GM12865 (cell line): ENCODE data around the gene EHBP1L1.
"Not testable (repeated sequence)": the region's sequence is repeated elsewhere in the genome, so short reads cannot be mapped to it uniquely, and the experiment has no call there.

Experiments
- DNase-seq: peaks from one replicate; pipeline ENCODE4 v3.0.0; 2010; ENCODE audit warnings: low read depth
- H3K4me3 ChIP-seq: 2 replicates; pipeline ENCODE4 v1.5.1; 2011; ENCODE audit warnings: mild to moderate bottlenecking, low read depth, low read length, control low read depth
- TF ChIP-seq, protein P1 (sequence below): IDR thresholded peaks from 2 replicates; pipeline ENCODE4 v1.5.1; 2011; ENCODE audit warnings: low read length, control low read depth, low read depth, inconsistent platforms; ENCODE audit not compliant: insufficient read depth; ENCODE audit errors: missing control alignments

The EHBP1L1 gene

DNA sequence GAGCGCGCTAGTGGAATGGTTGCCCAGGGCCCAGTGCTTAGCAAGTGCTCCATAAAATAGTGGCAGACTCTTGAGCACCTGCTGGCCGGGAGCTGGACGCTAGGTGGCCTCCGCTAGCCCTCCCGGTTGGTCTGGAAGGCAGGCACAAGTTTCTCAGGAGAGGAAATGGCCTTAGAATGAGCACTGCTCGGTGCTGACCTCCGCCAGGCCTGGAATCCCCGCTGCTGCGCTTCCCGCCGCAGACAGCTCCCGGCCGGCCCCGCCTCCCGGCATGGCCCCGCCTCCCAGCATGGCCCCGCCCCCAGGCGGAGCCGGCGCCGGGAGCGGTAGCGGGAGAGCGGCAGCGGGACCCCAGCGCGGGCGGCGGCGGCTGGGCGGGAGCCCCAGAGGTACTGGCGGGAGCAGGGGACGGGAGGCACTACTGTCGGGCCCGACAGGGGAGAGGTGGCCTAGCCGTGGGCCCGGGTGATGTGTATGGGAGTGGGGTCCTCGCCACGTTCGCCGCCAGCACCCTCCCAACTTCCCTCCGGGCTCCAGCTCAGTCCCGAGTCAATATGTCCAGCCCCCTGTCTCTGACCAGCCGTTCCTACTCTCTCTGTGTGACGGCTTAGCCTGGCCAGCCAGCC, 62.1 kb downstream of the EHBP1L1 start, which contains the start of gene SIPA1:
Gene SIPA1 (plus strand): TSS at position 308 of the 626 bp plus-strand sequence. CDS start 2,821 bp downstream, outside the sequence.
- H3K4me3 ChIP-seq, result peak within 1 kb of the TSS; percentile 91
- TF ChIP-seq, protein P1, sequence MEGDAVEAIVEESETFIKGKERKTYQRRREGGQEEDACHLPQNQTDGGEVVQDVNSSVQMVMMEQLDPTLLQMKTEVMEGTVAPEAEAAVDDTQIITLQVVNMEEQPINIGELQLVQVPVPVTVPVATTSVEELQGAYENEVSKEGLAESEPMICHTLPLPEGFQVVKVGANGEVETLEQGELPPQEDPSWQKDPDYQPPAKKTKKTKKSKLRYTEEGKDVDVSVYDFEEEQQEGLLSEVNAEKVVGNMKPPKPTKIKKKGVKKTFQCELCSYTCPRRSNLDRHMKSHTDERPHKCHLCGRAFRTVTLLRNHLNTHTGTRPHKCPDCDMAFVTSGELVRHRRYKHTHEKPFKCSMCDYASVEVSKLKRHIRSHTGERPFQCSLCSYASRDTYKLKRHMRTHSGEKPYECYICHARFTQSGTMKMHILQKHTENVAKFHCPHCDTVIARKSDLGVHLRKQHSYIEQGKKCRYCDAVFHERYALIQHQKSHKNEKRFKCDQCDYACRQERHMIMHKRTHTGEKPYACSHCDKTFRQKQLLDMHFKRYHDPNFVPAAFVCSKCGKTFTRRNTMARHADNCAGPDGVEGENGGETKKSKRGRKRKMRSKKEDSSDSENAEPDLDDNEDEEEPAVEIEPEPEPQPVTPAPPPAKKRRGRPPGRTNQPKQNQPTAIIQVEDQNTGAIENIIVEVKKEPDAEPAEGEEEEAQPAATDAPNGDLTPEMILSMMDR, result peak; percentile 13
- DNase-seq, result peak; percentile 82

GRCh38 chr11:65639228-65639597, 63.4 kb downstream of the EHBP1L1 start:
- peak overlapping the region; percentile 91 for H3K4me3 ChIP-seq
- not testable (repeated sequence) for DNase-seq

DNA sequence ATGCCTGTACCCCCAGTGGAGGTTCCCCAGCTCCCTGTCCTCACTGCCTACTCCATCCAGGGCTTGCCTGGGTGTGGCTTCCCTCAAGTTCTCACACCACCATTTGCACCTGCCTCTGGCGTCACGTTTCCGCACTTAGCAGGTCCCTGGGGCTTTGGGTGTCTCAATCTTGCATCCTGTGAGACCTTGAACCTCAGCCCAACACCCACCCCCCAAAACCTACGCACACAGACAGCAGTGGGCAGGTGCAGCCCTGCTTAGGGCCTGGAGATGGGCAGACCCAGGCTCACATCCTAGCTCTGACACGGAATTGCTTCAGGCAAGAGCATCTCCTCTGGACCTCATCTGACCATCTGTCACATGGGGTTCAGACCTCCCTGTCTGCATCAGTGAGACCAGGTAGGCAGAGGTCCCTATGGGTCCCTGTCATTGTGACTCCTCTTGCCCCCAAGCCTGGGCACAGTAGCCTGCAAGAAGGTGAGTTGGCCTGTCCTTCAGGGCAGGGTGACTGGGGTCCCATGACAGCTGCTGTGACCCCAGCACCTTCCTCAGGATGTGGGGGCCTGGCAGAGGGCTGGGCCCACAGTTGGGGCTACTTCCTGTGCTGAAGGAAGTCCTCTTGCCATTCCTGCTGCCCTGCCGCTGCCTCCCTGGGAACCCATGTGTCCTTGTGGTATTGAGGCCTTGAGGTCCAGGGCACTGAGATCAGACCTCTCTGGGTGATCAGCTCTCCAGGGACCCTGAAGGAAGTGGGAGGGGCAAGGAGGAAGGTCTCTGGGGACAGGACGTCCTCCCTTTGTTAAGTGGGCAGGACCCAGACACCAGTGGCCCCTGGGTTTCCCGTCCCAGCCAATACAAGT, 64.0 kb downstream of the EHBP1L1 start:
- H3K4me3 ChIP-seq, result peak overlapping the region; percentile 91
- TF ChIP-seq, protein P1, result no peak
- peak; percentile 94 for DNase-seq

GRCh38 chr11:65640483-65641296, 64.8 kb downstream of the EHBP1L1 start:
- peak overlapping the region; percentile 91 for H3K4me3 ChIP-seq
- TF ChIP-seq, protein P1, result no peak
- DNase-seq, result peak; percentile 59

GRCh38 chr11:65641297-65642013, 65.6 kb downstream of the EHBP1L1 start:
- H3K4me3 ChIP-seq, result peak overlapping the region; percentile 91
- no peak for DNase-seq
- TF ChIP-seq, protein P1, result no peak
